NCI-H1048 (cell line): ENCODE data around the gene UNC45A.
"Not testable (repeated sequence)": the region's sequence is repeated elsewhere in the genome, so short reads cannot be mapped to it uniquely, and the experiment has no call there.

Experiments used
- DNase-seq: peaks from one replicate; lab custom pipeline; 2025; lab: John Stamatoyannopoulos, UW

The UNC45A gene

GRCh38 chr15:90903733-90904536 is 31.1 kb upstream of the UNC45A start:
- DNase-seq: no peak

GRCh38 chr15:90904746-90905145 is 30.3 kb upstream of the UNC45A start:
- DNase-seq: no peak

DNA sequence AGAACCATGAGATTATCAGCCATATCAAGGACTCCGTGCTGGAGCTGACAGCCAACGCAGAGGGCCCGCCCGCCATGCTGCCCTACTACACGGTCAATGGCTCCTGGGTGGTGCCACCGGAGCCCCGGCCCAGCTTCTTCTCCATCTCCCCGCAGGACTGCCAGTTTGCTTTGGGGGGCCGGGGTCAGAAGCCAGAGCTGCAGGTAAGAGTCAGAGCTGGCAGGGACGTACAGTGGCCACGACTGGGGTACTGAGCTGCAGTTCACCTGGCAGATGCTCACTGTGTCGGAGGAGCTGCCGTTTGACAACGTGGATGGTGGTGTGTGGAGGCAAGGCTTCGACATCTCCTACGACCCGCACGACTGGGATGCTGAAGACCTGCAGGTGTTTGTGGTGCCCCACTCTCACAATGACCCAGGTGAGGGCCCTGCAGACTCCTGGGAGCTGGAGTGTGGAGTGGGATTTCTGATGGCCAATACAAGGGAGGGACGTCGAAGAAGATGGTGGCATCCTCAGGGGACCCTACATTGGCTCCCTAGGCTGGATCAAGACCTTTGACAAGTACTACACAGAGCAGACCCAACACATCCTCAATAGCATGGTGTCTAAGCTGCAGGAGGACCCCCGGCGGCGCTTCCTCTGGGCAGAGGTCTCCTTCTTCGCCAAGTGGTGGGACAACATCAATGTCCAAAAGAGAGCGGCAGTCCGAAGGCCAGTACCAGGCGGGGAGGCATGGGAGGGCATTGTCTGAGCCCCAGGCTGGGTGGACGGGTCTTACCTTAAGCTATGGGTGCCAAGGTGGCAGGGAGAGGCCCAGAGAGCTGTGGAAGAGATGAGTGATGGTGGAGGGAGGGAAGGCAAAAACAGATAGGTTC is 29.5 kb upstream of the UNC45A start:
- no peak for DNase-seq

GRCh38 chr15:90906181-90906849 is 28.8 kb upstream of the UNC45A start:
- no peak for DNase-seq

DNA sequence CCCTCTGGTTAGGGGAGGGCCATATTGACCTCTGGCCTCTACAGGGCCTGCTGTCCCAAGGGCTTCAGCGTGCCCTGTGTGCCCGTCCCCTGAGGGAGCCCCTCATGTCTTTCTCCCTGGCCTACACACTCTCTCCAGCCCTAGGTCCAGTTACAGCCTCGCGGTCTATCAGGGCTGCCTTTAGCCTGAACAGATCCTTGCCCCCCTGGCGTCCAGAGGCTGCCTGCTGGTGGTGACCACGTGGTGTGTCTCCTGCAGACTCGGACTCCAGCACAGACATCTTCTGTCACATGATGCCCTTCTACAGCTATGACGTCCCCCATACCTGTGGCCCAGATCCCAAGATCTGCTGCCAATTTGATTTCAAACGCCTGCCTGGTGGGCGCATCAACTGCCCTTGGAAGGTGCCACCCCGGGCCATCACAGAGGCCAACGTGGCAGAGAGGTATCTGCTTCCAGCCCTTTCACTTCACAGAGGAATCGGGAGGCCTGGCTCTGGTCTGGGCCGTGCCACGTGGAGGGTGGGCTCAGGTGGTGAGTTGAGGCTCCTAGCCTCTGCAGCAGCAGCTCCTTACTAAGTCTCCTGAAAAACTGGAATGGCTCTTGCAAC is 27.9 kb upstream of the UNC45A start:
- no peak for DNase-seq

- DNase-seq: no peak
Measured at GRCh38 chr15:90907838-90908507, 27.1 kb upstream of the UNC45A start.

- DNase-seq: not testable (repeated sequence)
Measured at GRCh38 chr15:90909449-90909848, 25.6 kb upstream of the UNC45A start.

DNA sequence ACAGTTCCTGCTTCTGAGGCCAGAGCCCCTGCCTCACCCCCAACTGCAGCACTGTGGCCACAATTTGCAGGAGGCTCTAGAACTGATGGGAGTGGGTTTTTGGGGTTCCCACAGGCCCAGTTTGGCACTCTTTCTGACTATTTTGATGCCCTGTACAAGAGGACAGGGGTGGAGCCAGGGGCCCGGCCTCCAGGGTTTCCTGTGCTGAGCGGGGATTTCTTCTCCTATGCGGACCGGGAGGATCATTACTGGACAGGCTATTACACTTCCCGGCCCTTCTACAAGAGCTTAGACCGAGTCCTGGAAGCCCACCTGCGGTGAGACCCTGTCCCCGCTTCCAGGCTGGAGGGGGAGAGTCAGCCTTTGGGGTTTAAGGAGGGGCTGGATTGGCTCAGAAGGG is 25.1 kb upstream of the UNC45A start:
- no peak for DNase-seq

DNA sequence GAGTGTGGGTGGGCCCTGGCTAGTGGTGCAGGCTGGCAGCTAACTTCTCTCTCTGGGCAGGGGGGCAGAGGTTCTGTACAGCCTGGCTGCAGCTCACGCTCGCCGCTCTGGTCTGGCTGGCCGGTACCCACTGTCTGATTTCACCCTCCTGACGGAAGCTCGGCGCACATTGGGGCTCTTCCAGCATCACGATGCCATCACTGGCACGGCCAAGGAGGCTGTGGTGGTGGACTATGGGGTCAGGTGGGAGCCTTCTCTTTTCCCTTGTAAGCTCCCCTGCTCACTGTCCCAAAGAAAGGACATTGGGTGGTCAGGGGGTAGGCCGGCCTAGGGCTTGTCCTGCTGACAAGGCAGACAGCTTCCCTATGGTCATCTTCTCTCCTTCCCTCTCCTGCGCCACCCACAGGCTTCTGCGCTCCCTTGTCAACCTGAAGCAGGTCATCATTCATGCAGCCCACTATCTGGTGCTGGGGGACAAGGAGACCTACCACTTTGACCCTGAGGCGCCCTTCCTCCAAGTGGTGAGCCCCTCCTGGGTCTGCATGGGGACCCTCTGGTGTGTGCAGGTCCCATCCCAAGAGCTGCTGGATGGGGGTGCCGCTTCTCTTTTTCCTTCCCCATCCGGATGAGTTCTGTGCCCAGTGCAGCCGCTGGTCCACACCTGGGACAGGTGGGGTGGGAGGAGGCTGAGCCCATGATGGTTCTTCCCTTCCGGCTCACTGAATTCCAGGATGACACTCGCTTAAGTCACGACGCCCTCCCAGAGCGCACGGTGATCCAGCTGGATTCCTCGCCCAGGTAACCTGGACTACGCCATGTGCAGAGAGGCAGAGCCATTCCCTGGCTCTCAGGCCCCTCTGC is 24.4 kb upstream of the UNC45A start:
- DNase-seq: no peak

- DNase-seq: no peak
Measured at GRCh38 chr15:90911302-90911623, 23.8 kb upstream of the UNC45A start.

DNA sequence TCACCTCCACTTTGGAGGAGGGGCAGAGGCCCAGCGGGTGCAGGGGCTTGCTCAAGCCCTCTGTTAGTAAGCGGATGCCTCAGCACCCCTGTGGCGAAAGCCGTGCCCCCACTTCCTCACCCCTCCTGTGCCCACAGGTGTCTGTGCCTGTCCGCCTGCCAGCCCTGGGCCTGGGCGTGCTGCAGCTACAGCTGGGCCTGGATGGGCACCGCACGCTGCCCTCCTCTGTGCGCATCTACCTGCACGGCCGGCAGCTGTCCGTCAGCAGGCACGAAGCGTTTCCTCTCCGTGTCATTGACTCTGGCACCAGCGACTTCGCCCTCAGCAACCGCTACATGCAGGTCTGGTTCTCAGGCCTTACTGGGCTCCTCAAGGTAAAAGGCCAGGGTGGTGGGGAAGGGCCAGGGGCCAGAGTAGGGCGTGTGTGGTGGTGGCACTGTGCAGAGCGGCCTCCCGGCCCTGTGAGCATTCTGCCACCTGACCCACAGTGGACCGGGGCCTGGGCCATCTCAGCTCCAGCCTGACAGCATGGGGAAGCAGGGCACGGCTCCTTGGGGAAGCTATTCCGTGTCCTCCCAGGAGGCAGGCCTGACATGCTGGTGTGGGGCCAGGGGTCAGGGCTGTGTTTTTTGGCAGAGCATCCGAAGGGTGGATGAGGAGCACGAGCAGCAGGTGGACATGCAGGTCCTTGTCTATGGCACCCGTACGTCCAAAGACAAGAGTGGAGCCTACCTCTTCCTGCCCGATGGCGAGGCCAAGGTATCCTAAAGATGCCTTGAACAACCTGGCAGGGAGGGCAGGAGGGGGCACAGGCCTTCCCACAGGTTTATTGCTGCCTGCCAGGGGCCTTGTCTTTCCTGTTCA is 22.9 kb upstream of the UNC45A start:
- no peak for DNase-seq

DNA sequence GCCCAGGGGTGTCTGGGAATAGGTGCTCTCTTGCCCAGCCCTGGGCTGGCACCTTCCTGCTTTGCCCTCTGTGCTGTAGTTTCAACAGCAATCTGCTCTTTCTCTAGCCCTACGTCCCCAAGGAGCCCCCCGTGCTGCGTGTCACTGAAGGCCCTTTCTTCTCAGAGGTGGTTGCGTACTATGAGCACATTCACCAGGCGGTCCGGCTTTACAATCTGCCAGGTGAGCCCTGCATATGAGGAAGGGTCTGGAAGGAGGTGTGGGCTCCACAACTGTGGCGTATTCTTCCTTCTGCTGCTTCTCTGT is 22.4 kb upstream of the UNC45A start:
- no peak for DNase-seq

DNA sequence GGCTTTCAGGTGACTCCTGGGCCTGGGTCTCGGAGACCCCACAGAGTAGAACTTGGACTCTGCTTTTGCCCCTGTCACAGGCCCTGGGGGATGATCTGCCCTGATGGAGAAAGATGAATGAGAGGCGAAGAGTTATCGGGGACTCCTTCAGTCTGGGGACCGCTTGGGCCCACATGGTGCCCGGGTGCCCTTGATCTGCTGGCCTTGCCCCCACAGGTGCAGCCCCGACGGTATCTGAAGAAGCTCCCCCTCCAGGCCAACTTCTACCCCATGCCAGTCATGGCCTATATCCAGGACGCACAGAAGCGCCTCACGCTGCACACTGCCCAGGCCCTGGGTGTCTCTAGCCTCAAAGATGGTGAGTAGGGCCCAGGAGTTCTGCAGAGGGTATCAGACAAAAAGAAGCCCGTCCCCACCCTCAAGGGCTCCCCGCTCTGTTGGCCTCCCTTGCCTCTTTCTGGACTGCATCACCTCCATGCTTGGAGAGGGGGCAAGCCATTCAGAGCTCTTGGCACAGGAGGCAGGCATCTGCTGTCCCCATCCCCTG is 21.6 kb upstream of the UNC45A start:
- no peak for DNase-seq

GRCh38 chr15:90914305-90915080 is 20.6 kb upstream of the UNC45A start:
- no peak for DNase-seq

DNA sequence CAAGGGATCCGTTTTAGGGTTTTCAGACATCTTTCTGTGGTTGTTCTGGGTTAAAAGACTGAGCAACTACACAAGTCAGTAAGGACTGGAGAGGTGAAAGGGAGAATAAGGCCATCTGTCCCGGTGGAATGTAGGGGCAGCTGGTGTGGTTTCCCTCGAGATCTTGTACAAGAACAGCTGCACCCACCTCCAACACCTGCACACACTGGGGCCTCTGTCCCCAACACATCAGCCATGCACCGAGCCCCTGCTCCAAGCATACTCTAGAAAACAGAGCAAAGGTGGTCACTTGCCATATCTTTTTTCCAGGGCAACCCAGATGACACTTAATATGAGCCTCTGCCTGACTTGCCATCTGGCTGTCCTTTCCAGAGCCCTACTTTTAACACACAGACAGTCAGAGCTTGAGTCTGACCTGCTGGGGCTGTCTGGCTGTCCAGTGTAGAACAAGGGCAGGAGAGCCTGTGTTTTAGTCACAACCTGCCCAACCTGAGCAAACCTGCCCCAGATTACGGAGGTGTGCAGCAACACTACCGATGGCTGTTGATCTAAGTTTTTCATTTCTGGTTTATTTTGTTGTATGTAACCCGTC is 19.8 kb upstream of the UNC45A start:
- DNase-seq: no peak

DNA sequence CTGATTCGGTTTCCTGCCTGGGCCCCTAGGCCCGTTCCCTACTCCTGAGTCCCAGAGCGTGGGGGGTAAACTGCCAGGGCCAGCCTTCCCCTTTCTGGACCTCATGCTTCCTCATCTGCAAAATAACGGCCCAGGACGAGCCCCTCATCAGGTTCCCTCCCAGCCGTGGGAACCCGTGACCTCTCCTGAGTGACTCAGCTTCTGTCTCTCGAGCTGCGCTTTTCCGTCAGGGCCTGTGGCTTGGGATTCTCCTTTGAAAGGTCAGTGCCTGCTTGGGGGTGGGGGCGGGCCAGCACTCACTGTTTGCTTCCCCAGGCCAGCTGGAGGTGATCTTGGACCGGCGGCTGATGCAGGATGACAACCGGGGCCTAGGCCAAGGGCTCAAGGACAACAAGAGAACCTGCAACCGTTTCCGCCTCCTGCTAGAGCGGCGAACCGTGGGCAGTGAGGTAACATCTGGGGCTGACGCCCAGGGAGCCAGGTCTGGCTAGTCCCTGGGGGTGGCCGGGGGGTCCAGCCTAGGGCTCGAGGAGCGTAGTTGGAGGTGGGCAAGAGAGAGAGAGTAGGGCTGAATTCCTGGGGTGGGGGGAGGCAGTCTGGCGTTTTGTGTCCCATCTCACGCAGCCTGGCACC is 19.2 kb upstream of the UNC45A start:
- DNase-seq: no peak

DNA sequence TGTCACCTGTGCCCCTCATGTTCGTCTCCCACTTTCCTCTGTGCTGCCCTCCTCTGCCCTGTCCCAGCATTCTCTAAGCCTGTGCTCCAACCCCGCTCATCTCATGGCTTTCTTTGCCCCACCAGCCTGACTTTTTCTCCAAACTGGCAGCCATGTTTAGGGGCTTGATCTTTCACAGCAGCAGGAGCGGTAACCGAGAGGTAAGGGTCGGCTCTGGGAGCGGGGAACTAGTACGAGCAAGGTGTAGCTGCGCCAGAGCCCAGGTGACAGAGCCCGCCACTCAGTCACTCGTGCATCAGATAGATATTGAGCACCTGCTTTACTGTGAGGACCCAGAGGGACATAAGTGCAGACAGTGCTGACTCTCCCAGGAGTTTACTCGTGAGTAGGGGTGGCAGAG is 18.6 kb upstream of the UNC45A start:
- no peak for DNase-seq

DNA sequence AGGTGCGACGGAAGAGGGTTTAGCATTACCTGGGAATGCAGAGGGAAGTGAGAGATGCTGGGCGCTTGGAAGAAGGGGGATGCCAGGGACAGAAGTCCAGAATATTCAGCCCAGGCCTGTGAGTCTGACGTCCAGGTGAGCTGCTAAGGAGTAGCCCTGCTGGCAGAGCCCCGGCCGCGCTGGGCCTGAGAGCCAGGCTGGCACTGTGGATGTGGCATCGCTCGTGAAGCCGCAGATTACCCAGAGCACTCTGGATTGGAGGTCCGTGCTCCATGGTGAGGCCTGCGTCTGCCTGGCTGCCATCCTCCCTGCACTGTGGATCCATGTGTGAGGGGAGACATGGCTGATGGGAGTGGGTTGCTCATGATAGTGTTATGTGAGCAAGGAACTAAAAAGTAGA is 17.5 kb upstream of the UNC45A start:
- no peak for DNase-seq
